Stimulated activated CD8-positive, alpha-beta memory T cell treated with anti-CD3 and anti-CD28 coated beads, Interleukin-4, amount 100 ng/mL, for 1 hour (primary cell): ENCODE data around the gene GRID2IP.
"Not testable (repeated sequence)": the region's sequence is repeated elsewhere in the genome, so short reads cannot be mapped to it uniquely, and the experiment has no call there.

ENCODE experiments used
- DNase-seq, 2 donors: peaks; one replicate each; pipeline ENCODE4 v3.0.0-alpha.2; 2020; ENCODE audit warnings: low read depth in 2 of 2, low spot score in 1 of 2

GRID2IP gene

DNA sequence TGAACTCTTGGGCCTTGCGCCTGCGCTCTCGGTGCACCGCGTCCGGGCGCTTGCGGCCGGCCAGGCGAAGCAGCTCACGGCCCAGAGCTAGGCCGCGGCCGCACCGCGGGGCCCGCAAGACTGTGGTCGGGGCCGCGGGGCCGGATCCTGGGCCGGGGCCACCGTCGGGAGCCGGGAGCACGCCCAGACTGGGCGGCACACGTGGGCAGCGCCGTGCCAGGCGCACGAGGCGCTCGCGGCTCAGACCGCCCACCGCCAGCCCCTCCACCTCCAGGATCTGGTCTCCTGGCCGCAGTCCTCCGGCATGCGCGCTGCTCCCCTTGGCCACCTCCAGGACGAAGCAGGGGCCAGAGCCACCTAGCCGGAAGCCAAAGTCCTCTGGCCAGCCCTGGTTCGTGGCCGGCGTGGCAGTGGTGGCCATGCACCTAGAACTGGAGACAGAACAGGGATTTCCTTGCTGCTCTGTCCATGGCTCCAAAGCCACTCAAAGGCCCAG lies at the start of gene GRID2IP:
GRID2IP (minus strand) TSS at position 446 of the 496 bp plus-strand sequence; CDS start at position 421, 25 bp downstream.
- no peak for DNase-seq

DNA sequence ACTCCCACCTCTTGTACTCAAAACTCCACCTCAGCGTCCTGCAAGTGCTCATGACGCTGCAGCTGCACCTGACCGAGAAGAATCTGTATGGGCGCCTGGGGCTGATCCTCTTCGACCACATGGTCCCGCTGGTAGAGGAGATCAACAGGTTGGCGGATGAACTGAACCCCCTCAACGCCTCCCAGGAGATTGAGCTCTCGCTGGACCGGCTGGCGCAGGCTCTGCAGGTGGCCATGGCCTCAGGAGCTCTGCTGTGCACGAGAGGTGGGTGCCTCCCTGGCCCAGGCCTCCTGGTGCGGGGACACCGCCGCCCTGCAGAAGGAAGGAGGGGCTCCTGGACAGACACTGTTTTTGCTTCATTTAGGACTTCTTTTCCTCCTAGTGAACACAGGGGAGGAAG lies 48.8 kb upstream of the GRID2IP start:
- no peak for DNase-seq

DNA sequence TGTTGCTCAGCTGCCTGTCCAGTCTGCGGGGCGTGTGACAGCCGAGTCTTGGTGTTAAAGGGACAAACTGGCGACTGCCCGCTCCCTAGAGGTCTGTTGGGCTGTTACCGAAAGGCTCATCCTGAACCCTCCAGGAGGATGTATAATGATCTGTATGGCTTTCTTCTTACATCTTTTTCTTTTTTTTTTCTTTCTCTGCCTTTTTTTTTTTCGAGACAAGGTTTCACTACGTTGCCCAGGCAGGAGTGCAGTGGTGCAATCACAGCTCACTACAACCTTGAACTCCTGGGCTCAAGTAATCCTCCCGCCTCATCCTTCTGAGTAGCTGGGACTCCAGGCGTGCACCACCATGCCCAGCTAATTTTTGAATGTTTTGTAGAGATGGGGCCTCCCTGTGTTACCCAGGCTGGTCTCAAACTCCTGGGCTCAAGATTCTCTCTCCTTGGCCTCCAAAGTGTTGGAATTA lies 39.4 kb upstream of the GRID2IP start:
- DNase-seq: no peak

DNA sequence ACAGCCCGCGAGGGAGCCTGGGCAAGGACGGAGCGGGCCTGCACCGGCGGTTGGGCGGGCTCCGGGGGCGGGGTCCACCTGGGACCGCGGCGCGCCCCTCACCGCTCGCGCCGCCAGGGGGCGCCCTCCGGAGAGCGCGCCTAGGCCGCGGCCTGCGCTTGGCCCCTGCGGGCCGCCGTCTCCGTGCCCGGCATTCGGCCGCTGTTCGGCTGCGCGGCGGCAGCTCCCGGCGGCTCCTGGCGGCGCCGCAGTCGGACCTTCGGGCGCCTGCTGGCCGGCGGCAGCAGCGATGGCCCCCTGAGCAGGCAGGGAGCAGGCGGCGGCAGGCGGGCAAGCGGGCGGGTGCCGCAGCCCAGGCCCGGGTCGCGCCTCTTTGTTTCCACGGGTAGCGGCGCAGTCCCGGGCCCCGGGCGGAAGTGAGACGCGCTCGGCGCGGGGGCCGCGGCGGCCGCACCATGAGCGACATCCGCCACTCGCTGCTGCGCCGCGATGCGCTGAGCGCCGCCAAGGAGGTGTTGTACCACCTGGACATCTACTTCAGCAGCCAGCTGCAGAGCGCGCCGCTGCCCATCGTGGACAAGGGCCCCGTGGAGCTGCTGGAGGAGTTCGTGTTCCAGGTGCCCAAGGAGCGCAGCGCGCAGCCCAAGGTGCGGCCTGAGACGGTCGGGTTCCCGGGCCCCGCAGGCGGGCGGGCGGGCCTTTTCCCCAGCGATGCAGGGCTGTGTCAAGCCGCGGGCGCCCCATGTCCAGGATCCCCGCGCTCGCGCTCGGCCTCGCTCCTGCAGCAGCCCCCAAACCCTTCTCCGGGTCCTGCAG lies 38.8 kb upstream of the GRID2IP start, which contains the start of gene INTS15:
INTS15 (plus strand) TSS at position 193 of the 816 bp plus-strand sequence; CDS start at position 456, 263 bp downstream.
- peak; percentile 59 to 66 for DNase-seq

DNA sequence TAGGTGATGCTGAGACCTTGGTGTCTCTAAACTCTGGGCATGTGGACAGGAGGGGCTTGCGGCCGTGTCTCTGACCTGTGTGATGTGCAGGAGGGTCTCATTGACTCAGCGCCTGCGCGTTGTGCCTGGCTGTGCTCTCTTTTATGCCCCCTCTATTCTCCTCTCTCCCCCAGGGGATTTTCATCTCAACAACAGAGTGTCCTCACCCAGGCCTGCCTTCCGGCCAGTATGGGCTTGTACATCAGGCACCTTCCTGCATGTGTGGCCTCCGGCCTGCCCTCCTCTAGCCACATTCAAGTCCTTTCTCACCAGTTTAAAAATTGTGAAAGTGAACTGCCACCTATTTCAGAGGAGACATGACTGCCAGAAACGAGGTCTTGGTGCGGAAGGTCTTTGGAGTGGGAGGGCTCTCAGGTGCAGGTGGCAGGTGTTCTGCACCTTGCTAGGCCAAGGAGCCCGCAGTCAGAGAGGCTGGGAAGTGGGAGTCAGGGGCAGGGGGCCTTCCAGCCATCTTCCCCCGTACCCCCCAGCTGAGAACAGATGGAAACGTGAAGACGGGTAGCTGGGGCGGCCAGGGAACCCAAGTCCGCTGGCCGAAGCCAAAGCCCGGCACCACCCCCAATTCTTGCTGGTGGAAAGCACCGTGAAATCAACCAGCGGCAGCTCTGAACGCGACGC lies 38.0 kb upstream of the GRID2IP start:
- DNase-seq: no peak

DNA sequence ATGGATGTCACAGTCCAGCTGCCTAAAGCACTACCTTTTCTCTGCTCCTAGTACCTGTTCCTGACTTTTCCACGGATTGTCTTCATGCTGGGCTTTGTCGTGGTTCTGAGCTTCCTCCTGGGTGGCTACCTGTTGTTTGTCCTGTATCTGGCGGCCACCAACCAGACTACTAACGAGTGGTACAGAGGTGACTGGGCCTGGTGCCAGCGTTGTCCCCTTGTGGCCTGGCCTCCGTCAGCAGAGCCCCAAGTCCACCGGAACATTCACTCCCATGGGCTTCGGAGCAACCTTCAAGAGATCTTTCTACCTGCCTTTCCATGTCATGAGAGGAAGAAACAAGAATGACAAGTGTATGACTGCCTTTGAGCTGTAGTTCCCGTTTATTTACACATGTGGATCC lies 37.3 kb upstream of the GRID2IP start:
- DNase-seq: no peak

DNA sequence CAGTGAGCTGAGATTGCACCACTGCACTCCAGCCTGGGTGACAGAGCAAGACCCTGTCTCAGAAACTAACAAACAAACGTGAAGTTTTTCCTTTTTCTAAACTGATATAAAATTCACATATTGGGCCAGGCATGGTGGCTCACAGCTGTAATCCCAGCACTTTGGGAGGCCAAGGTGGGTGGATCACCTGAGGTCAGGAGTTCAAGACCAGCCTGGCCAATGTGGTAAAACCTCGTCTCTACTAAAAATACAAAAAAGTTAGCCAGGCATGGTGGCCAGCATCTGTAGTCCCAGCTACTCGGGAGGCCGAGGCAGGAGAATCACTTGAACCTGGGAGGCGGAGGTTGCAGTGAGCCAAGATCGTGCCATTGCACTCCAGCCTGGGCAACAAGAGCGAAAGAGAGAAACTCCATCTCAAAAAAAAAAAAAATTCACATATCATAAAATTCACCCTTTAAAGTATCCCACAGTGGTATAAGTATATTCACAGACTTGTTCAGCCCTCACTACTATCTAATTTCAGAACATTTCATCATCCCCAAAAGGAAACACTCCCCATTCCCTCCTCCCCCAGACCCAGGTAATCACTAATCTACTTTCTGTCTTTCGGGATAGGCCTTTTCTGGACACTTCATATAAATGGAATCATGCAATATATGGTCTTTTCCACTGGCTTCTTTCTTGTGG lies 34.6 kb upstream of the GRID2IP start:
- not testable (repeated sequence) for DNase-seq

DNA sequence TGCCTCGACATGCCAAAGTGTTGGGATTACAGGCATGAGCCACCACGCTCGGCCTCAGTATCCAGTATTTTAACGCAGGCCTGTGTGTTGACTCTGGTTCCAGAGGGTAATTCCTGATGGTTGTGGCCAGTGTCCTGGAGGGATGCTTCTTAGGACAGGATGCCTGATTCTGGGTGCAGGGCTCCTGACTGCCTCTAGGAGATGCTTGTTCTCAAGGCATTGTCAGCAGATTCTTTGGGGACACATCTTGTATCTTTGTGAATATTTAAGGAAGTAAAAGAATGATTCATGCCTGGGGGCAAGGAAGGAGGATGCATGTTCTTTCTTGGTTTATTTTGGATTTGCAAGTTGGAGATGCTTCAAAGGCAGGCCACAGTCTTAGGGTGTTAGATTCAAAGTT lies 28.2 kb upstream of the GRID2IP start:
- DNase-seq: no peak

DNA sequence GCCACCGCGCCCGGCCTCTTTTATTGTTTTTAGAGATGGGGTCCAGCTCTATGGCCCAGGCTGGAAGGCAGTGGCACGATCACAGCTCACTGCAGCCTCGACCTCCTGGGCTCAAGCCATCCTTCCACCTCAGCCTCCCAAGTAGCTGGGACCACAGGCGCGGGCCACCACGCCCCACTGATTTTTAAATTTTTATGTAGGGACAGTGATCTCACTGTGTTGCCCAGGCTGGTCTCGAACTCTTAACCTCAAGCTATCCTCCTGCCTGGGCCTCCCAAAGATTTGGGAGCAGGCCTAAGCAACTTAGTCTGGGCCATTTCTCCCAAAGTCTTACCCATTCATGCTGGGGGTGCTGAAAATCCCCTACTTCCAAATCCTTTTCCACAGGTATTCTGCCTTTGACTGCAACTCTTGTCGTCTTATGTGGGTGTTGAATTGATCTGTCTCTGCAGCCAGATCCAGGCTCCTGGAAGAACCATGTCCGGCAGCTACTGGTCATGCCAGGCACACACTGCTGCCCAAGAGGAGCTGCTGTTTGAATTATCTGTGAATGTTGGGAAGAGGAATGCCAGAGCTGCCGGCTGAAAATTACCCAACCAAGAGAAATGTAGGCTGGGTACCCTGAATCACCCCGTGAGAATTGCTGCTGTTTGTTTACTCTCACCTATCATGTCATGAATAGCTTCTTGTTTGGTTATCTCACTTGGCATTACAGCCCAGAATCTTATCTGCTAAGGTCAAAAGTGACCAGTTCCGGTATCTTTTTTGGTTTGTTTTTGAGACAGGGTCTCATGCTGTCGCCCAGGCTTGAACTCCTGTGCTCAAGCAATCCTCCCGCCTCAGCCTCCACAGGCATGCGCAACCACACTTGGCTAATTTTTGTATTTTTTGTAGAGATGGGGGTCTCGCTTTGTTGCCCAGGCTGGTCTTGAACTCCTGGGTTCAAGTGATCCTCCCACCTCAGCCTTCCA lies 27.1 kb upstream of the GRID2IP start:
- DNase-seq: no peak

DNA sequence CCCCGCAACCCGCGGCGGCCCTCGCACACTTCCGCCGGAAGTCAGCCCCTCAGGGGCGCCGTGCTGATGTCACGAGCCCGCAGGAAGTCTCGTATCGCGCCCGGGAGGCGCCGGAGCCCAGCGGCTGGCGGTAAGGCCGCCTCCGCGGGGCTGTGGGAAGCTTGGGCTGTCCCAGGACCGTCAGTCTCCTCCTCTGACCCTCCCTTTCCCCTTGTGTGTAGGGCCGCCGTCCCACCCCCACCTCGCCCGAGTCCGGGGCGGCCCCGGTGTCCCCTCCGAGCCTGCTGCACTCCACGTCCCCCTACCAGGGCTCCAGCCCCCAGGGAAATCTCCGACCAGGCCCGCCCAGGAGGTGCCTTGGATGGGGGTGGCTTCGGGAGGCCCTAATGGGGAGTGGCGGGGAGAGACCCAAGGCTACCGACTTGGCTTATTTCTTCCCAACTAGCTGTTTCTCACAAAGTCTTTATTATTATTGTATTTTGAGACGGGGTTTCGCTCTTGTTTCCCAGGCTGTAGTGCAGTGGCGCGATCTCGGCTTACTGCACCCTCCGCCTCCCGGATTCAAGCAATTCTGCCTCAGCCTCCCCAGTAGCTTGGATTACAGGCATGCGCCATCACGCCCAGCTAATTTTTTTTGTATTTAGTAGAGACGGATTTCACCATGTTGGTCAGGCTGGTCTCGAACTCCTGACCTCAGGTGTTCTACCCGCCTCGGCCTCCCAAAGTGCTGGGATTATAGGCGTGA lies 26.3 kb upstream of the GRID2IP start, which contains the start of gene ZDHHC4:
ZDHHC4 (plus strand) TSS at position 86 of the 745 bp plus-strand sequence. CDS start 3,108 bp downstream, outside the sequence.
- peak; percentile 71 to 72 for DNase-seq

DNA sequence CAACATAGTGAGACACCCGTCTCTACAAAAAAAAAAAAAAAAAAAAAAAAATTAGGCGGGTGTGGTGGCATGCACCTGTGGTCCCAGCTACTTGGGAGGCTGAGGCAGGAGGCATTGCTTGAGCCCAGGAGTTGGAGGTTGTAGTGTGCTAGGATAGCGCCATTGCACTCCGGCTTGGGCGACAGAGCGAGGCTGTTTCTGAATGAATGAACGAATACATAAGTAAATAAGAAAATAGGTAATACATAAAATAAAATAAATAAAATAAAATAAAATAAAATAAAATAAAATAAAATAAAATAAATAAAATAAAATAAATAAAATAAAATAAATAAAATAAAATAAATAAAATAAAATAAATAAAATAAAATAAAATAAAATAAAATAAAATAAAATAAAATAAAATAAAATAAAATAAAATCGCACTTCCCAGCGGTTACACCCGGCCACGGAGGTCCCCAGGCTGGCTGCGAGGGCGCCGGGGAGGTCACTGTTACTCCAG lies 25.7 kb upstream of the GRID2IP start:
- not testable (repeated sequence) for DNase-seq

DNA sequence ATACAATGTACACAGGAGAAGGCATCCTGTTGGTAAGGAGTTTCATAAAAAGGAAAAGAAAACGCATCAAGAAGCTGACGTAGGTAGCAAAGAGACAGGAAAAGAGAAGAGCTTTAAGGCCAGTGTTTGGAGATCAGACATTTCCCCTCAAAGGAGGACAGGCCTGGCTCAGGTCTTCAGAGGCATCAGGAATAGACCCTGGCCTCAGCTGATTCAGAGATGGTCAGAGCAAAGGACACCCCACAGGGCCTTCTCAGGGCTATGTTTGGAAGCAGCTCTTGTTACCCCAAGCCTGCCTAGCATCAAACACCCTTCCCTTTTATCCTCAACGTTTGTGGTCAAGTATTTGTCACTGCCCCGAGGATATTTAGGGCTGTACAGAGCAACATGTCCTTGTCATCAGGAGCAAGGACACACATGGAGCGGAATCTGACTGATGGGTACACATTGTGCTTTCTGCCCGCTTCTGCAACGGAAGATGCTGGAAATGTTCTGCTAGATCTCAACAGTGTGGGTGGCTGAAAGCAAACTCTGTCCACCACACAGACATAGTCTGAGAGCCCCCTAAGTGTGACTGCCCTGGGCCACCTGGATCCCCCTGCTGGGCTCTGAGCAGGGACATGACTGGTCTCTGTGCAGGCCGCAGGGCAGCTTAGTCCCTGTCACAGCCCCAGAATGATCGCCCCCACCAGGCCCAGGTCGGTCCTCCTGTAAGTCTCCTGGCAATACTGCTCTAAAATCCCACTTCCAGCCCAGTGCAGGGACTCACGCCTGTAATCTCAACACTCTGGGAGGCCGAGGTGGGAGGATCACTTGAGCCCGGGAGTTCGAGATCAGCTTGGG lies 25.0 kb upstream of the GRID2IP start:
- DNase-seq: no peak

DNA sequence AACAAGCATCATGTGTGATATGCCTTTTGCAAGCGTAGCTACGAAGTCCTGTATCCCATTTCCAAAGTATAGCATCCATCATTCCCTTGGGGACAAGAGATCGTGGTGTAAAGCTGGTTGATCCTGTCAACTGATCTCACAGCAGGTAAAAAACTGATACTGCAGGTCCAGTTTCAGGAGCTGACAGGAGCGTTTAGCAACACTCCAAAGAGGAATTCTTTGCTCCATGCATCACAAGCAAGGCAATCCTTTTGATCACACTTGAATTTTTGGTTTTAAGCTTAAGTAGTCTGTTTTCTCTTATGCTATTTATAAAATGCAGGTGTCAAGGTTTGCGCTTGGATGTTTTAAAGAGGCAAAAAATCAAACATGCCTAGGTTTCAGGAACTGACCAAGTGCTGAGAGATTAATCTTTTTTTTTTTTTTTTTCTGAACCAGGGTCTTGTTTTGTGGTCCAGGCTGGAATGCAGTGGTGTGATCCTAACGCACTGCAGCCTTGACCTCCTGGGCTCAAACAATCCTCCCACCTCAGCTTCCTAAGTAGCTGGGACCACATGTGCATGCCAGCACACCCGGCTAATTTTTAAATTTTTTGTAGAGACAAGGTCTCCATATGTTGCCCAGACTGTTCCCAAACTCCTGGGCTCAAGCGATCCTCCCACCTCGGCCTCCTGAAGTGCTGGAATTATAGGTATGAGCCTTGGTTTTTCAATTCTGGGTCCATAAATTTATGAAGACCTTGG lies 24.2 kb upstream of the GRID2IP start:
- DNase-seq: no peak

DNA sequence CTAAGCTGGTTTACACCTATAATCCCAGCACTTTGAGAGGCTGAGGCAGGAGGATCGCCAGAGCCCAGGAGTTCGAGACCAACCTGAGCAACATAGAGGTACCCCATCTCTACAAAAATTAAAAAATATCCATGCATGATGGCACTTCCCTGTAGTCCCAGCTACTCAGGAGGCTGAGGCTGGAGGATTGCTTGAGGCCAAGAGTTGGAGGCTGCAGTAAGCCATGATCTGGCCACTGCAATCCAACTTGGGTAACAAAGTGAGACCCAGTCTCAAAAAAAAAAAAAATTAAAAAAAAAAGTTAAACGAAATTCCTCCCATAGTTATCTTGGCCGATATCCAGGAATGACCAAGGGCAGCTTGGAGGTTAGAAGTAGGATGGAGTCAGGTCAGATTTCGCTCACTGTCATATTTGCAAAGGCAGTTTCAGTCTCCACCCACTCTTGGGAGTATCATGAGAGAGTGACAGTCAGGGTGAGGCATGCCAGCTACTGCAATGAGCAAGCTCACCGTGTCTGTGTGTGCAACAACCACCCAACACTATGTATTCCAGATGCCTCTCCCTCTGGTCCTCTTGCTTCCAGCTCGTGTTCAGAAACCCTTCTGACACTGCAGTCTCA lies 20.0 kb upstream of the GRID2IP start:
- no peak for DNase-seq

DNA sequence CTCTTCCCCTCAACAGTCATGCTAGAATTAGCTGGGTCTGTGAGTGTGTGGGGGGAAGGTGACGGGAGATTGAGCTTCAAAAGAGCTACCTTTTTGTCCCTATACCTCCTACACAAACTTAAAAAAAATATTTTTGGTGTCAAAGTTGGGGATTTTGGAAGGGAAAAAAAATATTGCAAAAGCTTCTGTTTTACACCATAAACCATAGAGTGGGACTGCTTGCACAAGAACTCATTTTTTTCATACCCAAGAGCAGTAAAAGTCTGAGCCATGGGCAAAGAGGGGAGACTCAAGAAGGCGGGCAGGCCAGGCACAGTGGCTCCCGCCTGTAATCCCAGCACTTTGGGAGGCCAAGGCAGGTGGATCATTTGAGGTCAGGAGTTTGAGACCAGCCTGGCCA lies 16.6 kb upstream of the GRID2IP start:
- DNase-seq: no peak

DNA sequence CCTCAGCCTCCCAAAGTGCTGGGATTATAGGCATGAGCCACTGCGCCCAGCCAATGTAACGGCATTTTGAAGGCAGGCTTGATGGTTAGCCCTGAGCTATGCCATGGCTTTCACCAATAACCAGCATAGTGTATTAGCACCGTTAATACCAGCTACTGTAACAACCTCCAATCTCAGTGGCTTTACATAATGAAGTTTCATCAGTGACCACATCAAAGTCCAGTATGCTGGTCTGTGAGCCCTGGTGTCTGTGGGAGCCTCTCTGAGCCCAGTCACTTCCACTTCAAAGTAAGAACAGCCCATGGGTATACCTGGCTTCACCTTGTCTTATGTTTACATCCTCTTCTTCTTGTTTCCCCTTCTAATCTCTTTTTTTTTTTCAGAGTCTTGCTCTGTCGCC lies 14.4 kb upstream of the GRID2IP start:
- DNase-seq: no peak
